Transverse colon (tissue), 4 donors: Measurements from ENCODE around the gene NOTCH3.

Experiments
- CTCF ChIP-seq, 5 experiments: fragments of 200-600 bp in 3 of 5; fragments of 450-650 bp in 2 of 5; sonication (generic) in 3 of 5; IDR thresholded peaks; 1 replicate in 2 of 5; 2 replicates in 3 of 5; pipeline ENCODE4 v1.5.1; 2016 to 2017; ENCODE audit warnings: antibody characterized with exemption in 5 of 5, inconsistent platforms in 3 of 5, mild to moderate bottlenecking in 2 of 5, moderate library complexity in 1 of 5
- POLR2A ChIP-seq: fragments of 450-650 bp; IDR thresholded peaks from one replicate; pipeline ENCODE4 v1.6.1; 2016; ENCODE audit warnings: antibody characterized with exemption, mild to moderate bottlenecking, moderate library complexity
- POLR2AphosphoS5 ChIP-seq, 3 donors: sonication (generic); formaldehyde crosslinking; IDR thresholded peaks; one replicate each; pipeline ENCODE4 v1.6.1; 2016; ENCODE audit warnings: antibody characterized with exemption in 3 of 3

DNA sequence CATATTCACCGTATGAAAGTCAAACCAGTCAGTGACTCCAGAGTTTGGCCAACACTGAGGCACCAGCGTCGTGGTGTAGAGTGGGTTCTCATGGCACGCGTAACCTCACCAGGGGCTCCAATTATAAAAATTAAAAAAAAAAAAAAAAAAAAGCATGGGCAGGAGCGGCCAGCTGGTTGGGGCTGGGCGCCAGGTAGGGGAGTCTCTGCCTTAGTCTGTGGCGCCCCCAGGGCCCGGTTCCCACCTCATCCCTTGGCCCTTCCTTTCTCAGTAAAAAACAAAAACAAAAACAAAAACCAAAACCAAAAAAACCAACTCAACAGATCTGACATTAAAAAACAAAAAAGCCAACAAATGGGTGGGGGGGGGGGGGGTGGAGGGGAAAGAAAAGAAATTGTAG lies 36.1 kb upstream of the NOTCH3 start:
- no peak for TF ChIP-seq CTCF (IDR thresholded peaks at IDR 0.05)
- TF ChIP-seq POLR2A: no peak
- TF ChIP-seq POLR2AphosphoS5 (IDR thresholded peaks at IDR 0.05): no peak
